Hematopoietic multipotent progenitor cell treated with erythropoietin and hydrocortisone succinate and interleukin-3 and kit ligand, for 8 days (in vitro differentiated cells): ENCODE results near the gene PHC1.
"Not testable (repeated sequence)": the region's sequence is repeated elsewhere in the genome, so short reads cannot be mapped to it uniquely, and the experiment has no call there.

Experiments
- DNase-seq: peaks from one replicate; pipeline ENCODE4 v3.0.0-alpha.2; 2015

The PHC1 gene

DNA sequence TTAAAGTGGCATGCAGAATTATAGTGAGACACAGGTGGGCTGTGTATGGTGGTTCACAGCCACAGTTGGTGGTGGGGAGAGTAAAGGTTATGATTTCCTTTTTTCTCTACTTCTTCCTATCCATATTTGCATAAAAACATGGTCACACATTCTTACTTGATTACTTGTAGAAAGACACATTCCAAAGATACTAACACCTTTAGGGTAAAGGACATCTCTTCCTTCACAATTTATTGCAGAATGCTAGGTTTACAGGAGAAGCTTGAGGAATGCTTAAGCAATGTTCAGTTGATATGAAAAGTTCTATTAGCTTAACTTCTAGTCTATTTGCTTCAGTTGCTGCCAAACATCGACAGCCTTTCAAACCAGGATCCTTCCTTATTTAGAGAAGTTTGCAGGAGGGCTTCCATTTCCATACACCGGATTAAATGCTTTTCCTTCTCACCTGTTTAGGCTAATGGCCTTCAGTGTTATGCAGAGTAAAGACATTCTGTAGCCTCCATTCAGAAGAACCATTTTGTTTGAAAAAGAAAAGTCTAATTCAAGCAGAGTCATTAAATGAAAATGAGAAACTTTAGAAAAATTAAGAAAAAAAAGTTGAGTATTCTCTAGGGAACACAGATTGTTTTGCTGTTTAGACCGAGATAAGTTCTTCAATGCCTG lies 2.6 kb upstream of the PHC1 start:
- no peak for DNase-seq

DNA sequence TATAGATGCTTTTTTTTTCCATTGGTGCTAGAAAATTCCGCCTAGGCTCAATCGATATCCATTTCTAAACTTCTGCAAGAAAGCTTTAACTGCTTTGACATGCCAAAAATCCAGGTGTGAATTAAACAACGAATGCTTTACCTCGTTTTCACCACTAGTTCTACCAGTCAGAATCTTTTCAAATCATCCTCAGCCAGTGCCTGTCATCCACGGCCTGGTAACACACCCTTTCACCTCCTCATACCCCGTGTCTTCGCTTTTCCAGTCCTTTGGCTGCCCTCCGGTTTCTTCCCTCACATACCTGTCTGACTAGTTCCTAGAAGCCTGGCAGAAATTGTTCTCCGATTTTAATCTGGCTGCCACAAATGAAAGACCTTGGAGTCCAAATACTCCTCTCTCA lies 1.4 kb upstream of the PHC1 start:
- DNase-seq: peak; percentile 29

DNA sequence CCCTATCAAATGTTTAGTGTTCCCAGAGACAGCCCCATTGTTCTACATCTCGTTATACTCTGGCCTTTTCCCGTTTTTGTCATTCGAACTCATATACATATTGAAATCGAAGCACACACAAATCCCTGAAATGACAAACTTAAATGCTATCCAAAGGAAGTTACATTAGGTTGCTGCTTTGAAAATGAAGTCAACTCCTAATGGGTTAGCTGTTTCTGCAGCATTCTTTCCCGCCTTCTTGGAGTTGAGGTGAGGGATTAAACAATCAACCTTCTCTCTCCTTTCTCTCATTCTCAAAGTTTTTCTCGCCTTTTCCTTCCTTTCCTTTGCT lies 642 bp upstream of the PHC1 start:
- DNase-seq: no peak

DNA sequence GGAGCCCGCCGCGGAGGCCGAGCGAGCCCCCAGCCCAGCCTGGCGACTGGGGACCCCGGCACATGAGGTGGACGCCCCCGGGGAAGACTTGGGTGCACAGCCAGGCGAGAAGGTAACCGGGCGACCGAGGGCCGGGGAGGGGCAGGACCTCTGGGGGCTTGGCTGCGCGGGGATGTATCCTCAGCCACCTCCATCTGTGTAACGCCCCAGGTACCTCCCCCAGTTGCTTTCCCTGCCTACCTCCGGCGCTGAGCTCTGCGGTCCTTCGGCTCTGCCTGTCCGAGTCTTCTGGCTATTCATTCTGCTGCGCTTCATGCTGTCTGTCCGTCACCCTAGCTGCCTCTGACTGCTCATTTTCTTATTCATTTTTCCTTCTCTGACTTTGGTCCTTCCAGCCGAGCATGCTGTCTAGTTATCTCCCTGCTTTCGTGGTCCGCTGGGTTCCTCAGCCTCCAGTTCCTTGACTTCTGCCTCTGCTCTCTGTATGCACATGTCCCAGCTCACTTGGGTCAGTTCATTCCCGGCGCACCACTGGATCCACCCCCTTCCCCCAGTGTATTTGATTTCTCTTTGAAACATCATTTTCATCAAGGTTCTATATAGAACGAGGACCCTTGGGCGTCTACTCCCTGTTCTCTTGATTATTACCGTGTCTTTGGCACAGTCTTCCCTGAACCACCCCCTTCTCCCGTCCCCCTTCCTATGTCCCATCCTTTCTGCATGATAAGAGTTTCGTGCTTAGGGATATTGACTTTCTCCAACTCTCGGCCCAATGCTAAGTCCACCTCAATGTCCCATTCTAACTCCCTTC lies 612 bp downstream of the PHC1 start:
- peak; percentile 53 for DNase-seq

DNA sequence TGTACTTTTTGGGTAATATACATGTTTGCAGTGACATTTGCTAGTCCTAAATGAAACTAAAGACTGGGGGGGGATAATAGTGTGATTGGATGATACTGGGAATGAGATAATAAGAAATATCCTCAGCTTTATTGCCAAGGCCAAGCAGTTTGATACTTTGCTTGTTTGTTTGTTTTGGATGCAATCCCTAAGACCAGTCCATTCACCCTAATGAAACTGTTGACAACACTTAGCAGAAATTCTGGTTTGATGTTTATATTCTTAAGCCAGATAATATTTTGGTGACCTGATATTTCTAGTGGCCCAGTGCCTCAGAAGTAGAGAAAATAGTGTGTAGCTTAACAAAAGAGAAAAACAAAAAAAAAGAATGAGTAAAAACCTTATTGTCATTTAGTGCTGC lies 1.8 kb downstream of the PHC1 start:
- DNase-seq: no peak

DNA sequence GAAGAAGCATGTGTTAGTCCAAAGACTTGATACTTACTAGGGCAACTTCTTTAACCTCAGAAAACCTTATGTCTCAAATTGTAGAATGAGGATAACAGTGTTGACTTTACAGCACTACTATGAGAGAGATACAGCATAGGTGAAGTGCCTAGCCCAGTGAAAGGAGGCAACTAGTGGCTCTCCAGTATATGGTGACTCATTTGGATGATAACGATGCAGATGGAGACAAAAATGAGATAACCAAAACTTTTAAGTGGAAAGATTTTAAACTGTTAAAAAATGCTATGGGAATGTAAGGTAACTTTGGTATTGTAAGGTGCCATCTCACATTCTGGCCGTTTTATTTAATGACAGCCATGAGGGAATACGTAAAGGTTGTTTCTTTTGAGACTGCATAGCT lies 2.7 kb downstream of the PHC1 start:
- DNase-seq: no peak

DNA sequence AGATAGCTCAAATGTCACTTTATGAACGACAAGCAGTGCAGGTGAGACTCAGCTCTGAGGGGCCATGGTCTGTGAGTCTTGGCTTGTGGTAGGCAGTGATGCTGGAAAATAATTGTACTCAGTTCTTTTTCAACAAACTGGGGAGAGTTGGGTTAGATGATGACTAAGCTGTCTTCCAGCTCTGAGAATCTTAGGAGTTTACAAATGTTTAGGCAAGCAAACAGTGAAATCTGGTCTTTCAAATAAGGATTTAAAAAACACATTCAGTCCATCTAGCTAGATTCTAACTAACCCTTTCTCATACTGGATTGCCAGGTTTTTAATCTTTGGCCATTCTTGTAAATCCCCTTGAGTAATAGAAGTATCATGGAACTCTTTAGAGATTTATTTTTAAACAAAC lies 3.4 kb downstream of the PHC1 start:
- no peak for DNase-seq

DNA sequence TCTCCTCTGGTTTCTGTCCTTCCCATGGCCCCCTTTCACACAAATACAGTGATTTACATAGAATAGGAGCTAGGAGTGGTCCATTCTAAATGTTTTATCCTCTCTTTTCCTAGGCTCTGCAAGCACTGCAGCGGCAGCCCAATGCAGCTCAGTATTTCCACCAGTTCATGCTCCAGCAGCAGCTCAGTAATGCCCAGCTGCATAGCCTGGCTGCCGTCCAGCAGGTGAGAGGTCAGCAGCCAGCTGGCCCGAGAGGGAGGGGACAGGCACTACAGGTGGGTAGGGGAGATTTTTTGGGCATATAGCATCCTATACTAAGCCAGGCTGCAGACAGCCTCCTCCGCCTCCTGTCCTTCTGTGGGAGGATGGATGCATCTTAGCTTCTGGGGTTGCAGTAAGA lies 5.3 kb downstream of the PHC1 start:
- DNase-seq: not testable (repeated sequence)

DNA sequence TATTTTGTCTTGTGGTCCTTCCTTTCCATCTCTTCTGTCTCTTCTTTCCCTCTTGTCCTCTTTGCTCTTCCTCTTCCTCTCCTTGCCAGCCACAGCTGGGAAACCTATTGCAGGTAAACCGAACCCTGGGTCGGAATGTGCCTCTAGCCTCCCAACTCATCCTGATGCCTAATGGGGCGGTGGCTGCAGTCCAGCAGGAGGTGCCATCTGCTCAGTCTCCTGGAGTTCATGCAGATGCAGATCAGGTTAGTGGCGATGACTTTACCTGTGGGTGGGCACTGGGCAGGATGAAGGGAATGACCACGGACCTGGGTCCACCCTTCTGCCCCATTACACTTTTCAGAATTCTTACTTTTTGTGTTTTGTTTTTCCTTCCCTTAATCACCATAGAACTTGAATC lies 8.2 kb downstream of the PHC1 start:
- no peak for DNase-seq

DNA sequence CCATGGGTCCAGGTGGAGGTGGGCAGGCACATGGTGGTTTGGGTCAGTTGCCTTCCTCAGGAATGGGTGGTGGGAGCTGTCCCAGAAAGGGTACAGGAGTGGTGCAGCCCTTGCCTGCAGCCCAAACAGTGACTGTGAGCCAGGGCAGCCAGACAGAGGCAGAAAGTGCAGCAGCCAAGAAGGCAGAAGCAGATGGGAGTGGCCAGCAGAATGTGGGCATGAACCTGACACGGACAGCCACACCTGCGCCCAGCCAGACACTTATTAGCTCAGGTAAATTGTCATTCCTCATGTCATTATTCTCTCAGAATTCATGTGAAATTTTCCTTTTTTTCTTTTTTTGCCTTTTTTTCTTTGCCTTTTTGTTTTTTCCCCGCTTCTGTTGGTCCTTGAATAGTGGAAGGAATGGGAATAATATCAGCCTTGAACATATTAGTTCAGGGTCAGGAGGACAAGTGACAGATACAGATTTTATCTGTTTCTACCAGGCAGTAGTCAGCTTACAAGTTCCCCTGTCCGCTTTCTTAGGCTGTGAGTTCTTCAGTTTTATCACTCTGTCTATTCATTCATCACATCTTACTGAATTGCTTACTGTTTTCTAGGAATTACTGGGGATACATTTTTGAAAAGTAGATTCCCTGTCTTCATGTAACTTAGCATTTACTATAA lies 16.5 kb downstream of the PHC1 start:
- DNase-seq: not testable (repeated sequence)

DNA sequence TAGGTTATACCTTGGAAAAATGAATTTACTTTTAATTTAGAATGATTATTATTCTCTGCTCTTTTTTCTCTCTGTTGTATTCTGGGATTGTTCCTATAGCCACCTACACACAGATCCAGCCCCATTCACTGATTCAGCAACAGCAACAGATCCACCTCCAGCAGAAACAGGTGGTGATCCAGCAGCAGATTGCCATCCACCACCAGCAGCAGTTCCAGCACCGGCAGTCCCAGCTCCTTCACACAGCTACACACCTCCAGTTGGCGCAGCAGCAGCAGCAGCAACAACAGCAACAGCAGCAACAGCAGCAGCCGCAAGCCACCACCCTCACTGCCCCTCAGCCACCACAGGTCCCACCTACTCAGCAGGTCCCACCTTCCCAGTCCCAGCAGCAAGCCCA lies 18.2 kb downstream of the PHC1 start:
- not testable (repeated sequence) for DNase-seq

DNA sequence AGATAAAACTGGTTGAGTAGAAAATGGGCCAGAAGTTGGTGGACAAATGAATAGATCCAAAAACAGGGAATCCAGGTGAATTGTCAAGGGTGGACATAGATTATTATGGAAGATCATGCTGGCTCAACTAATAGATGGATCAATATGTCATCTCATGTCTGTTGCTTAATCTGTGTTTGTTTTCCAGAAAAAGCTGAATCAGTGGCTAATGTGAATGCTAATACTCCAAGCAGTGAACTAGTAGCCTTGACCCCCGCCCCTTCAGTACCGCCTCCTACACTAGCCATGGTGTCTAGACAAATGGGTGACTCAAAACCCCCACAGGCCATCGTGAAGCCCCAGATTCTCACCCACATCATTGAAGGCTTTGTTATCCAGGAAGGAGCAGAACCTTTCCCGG lies 19.8 kb downstream of the PHC1 start:
- not testable (repeated sequence) for DNase-seq

DNA sequence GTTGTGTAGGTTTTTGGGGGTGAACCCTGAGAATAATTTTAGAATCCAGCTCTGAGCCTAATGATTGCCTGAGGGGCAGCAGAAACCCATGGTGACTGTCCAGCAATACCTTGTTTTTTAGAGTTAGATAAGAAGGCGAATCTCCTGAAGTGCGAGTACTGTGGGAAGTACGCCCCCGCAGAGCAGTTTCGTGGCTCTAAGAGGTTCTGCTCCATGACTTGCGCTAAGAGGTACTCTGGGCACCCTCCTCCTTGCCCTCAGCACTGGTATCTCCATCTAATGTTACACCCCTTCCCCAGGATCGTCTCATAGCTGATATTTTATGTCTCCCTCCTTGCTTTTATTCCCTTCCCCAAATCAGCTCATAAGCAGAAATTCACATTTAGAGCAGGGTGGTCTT lies 22.4 kb downstream of the PHC1 start:
- DNase-seq: no peak

DNA sequence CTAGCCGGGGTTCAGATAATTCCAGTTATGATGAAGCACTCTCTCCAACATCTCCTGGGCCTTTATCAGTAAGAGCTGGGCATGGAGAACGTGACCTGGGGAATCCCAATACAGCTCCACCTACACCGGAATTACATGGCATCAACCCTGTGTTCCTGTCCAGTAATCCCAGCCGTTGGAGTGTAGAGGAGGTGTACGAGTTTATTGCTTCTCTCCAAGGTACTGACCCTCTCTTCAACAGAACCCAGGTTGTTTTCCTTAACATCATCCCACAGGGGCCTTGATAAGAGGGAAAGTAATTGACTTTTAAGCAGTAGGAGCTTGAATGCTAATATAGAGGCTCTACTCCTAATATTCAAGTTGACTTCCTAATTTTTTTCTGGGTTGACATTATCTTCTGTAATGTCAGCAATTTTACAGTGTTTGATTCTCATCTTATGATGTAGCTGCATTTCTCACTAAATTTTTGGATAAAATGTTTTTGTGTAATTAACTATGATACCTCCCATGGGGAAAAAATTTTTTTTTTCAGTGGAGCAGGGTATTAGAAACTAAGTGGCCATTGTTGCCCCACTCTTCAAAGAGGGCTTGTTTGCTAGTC lies 23.6 kb downstream of the PHC1 start:
- DNase-seq: not testable (repeated sequence)

DNA sequence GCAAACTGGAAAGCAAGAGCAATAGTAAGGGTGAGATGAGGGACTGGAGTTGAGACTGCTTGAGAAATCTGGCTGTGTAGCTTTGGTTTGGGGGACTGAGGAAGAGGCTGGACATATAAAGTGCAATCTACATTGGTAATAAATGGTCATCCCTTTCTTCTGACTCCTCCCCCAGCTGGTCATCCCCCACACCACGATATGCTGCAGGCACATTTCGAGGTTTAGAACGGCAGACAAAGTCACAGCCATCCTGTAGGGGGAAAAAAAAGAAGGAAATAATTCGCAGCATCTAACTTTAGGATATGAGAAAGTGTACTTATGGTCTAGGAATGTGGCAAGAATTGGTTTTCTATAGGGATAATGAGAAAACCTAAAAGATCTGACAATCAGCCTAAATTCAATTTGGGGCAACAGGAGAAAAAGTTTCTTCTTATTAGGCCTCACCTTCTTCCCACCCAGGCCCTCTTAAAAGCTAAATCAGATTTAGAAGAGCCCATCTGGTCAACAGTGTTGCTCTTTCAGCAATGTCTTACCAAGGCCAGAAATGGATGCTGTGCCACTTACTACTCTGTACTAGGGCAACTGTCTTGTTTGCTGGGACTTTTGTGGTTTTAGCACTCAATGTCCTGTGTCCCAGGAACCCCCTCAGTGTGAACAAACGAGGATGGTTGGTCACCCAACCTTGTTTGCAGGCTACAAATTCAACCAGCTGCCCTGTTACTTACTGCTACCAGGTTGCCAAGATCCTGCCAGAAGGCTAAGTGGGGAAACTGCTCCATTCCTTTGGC lies 27.6 kb downstream of the PHC1 start:
- DNase-seq: no peak

DNA sequence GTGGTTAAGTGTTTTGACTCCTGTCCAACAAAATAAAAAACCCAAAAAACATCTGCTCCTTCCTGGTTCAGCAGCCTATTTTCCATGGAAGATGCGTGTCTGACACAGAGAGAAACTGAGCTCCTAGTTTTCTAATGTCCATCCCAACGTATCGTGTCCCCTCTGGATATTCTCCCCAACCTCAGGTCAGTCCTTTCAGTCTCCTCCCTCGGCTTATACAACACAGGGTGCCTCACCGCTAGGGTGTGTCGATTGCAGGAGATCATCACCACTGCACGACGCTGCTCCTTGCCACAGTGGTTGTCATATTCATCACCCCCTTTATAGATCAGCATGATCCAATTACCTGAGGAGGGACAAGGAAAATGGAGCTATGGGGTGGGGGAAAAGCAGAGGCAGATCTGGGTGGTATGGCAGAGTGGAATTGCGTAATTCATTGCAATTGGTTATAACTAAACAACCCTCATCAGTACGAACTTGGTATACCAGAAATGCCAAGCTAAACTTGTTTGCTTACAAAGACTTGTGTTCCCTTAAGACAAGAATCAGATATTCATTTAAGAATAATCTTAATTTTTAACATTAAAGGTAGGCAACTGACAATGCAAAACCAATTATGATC lies 29.4 kb downstream of the PHC1 start:
- no peak for DNase-seq

DNA sequence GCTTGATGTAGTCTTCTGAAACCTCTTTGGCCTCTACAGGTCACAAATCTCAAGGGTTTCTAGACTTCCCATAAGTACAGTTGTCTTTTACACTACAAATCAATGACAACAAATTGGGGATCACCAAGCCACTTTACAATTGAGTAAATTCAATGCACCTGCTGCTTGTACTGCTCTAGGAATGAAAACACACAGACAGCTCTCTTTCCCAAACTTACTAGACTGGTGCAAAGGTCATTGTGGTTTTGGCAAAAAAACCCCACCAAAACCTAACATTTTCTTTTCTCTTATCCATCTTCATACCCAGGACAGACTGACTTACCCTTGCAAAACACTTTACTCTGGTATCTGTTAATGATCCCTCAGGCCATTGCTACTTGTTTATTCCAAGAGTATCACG lies 32.4 kb downstream of the PHC1 start:
- no peak for DNase-seq

DNA sequence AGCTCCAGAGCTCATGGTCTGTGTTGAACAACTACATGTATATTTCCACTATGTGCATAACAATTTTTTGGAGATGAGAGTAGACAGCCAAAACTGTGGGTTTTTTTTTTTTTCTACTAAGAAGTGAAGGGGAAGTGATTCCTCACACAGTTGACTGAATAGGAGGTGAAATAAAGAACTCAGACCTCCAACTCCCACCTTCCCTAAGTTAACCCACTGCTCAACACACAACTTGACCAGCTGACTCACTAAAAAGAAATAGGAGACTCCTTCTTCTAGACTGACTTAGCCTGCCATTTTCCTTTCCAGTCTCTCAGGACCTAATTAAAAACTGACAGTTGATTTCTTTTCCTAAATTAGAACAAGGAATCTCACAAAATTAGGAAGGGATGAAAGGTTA lies 33.4 kb downstream of the PHC1 start:
- DNase-seq: no peak

DNA sequence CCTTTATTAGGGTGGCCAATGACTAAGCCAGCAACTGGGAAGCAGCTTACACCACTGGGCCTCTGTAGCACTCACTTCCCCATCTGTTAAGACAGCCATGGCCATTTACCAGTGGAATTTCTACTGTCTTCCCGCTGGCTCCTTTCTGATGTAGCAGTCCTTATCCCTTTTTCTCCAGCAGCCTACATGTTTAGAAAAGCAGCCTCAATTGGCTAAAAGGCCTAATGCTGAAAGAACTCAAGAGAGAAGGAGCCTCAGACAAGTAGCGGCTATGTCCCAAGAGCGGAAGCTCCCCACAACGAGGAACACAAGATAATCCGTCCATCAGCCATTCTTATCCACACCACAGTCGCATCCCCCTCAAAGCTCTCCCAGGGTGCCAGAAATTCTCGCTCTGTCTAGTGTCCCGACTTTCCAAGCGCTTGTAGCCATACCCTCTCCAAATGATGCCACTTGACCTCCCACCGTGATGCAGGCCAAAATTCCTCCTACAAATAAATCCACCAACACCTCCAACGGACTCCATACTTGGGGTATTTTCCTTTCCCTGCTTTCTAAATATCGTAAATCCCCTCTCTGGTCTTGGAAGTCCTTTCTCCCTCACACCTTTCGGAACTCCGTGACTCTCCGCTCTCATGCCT lies 34.5 kb downstream of the PHC1 start:
- peak; percentile 57 for DNase-seq

DNA sequence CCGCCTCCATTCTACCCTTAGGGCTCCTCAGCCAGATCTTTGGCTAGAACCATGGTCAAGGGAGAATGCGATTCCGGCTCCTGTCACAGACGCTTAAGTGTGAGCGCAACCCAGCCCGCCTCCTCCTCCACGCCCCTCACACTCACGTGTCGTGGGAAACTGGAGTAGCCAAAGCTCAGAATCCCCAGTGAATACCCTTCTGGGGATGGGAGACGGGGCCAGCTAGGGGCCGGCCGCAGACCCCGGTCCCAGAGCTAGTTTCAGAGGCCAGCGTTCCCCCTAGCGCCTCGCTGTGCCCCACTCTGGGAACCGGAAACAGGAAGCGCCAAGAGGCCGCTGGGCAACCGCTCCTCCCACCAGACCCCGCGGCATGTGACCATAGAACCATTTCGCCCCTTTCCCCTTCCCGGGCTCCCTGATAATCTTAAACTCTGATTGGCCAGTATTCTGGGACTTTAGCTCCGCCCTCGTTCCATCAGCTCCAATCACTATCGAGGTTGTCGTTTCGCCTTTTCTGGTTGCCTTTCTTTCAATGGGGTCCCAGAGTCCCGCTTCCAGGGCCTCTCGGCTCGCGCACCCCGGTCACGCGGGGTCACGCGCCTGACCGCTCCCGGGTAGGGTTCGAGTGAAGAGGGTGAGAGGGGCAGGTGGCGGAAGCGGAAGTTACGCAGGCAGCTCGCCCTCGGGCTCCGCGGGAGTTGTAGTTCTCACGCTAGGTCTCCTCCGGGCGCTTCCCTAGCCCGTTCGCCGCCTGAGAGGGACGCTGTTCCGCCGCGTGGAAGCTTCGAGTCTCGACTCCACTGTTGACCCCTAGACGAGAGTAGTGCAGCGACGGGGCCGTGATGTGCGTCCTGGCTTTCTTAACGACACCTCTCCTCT lies 35.3 kb downstream of the PHC1 start, which contains the start of gene M6PR:
M6PR (minus strand) TSS at position 304 of the 879 bp plus-strand sequence. CDS start 3,241 bp downstream, outside the sequence.
- DNase-seq: peak; percentile 99

DNA sequence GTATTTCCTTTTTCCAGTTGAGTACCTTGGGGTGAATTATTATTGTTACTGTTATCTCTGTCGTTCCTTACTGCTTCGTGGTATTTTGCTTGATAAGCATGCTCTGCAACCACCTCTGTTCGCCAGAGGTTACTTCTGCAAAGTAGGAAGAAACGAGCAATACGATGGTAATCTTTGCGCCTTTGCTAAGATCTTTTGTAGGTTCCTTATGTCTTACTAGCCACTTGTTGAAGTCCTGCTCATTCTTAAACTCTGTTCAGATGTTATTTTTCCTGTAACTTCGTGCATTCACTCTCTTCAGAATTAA lies 35.9 kb downstream of the PHC1 start:
- no peak for DNase-seq
